A204.1 (cell line): ENCODE data around the gene PEX3.
A peak's percentile ranks its signal among the peaks of the same experiment; 100 is the strongest.
"Not testable (repeated sequence)": the region's sequence is repeated elsewhere in the genome, so short reads cannot be mapped to it uniquely, and the experiment has no call there.

Source experiments
- FAIRE-seq: peaks from 2 replicates; lab custom pipeline; 2012; peaks lifted over from hg19 to GRCh38; lab: Jason Lieb, UNC

PEX3 gene

DNA sequence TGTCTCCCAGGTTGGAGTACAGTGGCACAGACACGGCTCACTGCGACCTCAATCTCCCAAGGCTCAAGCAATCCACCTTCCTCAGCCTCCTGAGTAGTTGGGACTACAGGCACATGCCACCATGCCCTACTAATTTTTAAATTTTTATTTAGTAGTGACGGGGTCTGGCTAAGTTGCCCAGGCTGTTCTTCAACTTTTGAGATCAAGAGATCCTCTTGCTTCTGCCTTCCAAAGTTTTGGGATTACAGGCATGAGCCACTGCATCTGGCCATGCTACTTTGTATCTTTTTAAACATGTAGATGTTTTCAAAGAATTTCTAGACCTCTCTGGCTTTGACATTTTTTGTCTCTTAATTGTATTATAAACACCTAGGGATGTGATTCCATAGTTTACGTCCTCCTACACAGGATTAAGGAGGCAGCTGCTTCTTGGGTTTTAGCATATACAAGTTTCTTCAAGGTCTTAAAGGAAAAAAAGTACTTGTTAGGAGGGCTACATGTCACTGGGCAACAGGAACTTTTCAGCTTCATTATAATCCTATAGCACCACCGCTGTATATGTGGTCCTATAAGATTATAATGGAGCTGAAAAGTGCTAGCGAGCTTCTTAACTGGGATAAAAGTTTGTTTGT lies 1.4 kb upstream of the PEX3 start:
- no peak for FAIRE-seq

DNA sequence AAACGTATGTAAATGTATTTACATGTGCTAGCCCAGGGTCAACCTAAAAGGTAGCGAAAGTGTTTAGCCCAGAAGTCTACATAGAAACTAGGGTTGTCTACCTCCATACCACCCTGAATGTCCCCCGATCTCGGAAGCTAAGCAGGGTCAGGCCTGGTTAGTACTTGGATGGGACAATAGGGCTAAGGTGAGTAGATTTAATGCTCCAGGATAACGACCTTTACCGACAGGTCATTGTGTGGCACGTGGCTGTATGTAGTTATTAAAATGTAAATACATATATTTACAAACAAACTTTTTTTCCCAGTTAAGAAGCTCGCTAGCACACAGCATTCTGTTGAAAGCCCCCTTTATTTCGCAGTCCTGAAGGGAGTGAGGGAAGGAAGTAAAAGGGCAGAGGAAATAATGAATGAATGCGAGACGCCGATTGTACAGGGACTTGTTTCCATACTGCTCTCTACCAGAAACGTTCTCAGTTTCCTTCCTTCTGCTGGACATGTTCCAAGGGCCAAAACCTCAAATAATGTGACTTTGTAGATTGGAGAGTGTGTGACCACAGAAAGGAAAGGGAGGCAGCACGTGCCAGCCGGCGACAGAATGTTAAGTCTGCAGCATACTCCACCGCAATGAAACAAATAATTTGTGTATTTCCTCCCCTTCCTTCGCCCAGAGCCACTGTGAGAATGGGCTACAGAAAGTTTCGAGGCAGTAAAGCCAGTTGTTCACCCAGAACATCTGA lies 722 bp upstream of the PEX3 start:
- FAIRE-seq: no peak

DNA sequence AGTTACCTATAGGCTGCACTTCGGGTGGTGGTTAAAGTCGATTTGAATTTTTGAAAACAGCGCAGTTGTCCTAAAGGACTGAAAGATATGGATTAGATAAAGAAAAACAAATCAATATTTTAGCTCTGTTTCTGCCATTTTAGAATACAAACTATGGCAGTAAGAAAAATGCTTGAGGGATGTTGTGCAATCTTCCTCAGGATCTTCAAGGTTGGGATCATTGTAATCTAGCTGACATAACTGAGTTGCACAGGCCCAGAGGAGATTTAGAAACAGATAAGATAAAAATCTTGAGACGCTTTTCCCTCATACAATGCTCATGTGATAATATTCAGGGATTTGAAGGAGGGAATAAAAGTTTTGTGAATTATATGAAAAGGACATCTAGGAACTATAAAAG lies 926 bp downstream of the PEX3 start:
- no peak for FAIRE-seq

DNA sequence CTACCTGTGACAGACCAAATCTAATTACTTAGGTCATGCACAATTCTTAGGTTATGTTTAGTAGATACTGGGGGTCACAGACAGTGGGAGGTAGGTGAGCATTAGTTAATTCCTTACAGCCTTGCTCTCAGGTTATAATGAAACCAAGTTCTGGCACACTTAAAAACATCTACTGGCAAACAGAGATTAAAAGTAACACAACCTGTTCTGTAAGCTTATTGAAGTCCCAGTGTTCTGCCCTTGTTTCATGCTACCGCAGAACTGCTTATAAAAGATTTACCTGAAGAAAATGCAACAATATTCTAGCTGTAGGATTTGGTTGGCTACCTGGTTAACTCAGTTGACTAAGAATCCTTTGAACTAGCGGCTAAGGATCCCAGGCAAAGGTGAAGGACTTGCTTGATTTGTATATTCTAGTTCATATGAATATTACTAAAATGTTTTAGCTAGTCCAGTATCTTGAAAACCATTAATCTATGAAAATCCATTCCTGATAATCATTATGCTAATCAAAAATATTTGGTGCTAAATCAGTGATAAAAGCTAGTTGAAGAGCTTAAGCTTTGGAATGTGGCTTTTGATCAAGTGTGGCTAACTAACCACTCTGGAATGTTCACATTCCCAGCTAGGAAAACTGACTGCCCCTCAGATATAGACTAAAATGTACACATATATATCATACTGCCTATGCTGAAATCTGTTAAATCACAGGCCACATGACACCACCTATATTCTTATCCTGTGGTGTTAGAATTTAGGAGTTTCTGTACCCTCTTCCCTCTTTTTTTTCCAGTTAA lies 7.2 kb downstream of the PEX3 start:
- FAIRE-seq: no peak

DNA sequence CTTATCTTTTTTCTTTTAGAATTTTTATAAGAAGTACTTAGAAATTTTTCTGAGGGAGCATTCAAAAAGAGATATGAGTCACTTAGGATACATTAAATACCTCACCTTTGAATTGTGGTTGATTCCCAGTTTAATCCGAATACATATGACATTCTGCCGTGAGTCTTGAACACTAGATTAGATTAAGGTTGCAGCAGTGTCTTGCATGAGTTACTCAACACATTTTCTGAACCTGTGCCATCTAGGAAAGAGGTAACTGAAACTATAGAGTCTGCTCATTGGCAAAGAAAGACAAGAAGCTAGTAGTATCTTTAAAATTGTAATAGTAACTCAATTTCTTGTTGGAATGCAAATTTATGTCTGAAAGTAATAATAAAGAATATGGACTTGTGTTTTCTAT lies 14.9 kb downstream of the PEX3 start:
- no peak for FAIRE-seq

DNA sequence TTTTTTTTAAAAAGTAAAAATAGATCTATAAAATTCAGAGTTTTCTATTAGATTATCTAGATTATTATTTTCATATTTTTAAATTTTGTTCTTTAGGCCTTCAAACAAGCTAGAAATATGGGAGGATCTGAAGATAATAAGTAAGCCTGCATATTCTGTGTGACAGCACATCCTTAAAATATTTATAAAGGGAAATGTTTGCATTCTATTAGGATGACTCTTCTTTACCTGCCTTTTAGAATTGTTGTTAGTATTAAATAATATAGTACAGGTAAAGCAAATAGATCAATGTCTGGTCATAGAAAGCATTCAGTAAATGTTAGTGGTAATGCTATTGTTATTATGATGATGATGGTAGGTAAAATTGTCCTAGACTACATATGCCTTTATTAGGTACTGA lies 17.4 kb downstream of the PEX3 start:
- no peak for FAIRE-seq

DNA sequence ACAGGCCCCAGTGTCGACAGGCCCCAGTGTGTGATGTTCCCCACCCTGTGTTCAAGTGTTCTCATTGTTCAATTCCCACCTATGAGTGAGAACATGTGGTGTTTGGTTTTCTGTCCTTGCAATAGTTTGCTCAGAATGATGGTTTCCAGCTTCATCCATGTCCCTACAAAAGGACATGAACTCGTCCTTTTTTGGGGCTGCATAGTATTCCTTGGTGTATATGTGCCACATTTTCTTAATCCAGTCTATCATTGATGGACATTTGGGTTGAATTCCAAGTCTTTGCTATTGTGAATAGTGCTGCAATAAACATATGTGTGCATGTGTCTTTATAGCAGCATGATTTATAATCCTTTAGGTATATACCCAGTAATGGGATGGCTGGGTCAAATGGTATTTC lies 18.2 kb downstream of the PEX3 start:
- not testable (repeated sequence) for FAIRE-seq

DNA sequence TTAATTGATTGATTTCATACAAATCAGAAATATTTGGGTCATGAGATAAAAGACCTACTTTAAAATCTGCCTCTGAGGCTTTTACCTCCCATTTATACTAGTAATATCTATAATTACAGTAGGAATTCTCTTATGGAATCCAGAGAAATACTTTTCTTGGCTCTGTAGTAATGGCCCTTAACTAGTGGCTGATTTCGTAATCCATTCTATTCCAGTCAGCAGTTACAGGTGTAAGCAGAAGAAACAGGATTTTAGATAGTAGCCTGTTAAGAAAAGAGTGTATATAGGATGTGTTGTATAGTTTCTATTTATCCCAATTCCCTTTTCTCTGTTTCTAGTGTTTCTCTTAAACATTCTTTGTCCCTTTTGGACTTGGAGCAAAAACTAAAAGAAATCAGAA lies 21.2 kb downstream of the PEX3 start:
- FAIRE-seq: no peak

DNA sequence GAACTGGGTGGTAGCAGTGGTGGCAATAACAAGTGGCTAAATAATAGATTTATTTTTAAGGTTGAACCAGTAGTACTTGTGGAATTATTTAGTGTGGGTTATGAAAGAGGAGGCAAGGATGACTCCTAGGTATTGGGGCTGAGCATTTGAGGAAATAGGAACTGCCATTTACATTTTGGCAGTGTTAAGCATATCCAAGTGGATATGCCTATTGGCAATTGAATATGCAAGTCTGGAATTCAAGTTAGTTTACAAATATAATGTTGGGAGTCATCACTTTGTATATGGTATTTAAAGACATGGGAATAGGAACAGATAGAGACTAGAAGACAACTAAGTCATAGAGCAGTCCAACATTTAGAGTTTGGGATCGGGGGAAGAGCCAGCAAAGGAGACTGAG lies 25.9 kb downstream of the PEX3 start:
- FAIRE-seq: no peak

DNA sequence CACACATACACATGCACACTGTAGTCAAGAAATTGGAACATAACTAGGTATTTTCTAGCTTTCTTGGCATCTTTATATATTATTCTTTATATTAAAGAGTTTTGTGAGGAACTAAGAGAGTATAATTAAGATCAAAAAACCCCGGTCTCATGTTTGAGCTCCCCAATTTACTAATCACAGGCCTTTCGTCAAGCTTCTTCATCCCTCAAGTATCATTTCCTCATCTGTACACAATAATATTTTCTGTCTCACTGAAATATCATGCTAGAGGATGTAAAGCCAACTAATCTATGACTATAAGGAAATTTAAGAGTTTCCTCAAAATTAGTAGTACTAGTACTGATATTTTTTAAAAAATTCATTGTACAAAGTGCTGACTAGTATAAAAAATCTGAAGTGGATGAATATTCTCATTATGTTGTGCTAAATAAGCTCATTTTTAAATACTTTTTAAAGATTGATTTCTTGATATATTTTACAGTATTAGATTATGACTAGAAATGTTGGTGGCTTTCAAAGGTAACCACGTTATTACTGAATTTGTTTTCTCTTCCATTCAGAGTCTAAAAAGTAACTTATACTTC lies 28.0 kb downstream of the PEX3 start:
- FAIRE-seq: no peak

DNA sequence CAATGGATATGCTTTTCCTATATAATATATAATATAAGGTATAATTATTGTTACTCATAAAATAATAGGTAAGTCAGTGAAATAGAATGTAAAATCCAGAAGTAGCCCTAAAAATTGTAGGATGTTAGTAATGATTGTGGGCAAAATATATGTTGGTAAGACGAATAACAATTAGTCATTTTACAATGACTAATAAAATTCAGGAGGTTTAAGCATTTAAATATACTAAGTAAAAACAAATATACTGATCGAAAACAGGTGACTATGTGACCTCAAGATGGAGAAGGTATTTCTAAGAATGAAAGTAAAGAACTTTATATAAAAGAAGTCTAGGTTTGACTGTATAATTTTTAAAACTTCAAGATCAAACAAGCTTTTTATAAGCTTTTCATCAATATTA lies 32.0 kb downstream of the PEX3 start:
- no peak for FAIRE-seq

DNA sequence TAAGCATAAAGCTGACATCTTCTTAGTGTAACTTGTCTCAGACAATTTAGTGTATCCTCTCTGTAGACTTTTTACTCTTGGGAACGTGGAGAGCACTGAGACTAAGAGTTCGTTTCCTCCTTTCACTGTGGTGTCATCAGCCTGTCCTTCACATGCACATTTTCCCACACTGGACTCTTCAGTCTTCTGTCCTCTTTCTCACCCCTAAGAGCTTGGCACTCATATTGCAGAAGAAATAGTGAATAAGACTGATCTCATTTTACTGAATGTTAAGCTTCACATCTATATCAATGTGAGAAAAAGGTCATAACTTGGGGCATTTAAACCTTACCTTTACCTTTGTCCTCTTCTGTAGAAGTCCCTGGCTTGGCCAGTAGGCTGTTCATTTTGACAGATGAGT lies 35.4 kb downstream of the PEX3 start:
- no peak for FAIRE-seq

DNA sequence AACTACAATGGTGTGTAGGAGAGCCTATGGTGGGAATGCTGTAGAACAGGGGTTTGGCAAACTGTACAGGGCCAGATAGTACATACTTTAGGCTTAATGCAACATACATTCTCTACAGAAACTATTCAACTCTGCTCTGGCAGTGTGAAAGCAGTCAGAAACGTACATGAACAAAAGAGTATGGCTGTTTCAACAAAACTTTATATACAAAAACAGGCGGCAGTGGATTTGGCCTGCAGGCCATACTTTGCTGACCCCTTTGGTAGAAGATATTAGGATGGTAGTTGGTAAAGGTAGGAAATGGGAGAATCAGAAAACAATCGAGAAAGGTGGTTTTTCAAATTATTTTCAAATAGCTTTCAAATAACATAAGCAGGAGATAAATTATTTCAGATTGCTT lies 36.1 kb downstream of the PEX3 start:
- no peak for FAIRE-seq

DNA sequence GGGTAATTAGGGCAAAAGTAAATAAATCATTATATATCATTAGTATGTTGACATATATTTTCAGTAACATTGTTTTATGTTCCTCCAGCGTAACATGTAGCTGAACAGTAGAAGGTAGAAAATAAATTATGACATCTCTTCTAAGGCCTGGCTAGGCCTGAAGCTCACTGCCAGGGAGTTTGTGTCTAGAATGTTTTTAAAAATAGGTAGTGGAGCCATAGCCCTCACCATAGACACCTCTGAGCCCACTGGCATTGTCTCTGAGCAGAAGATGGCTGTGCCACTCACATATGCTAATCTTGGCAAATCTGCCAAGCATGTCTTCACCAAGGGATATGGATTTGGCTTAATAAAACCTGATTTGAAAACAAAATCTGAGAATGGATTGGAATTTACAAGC lies 39.6 kb downstream of the PEX3 start:
- no peak for FAIRE-seq

DNA sequence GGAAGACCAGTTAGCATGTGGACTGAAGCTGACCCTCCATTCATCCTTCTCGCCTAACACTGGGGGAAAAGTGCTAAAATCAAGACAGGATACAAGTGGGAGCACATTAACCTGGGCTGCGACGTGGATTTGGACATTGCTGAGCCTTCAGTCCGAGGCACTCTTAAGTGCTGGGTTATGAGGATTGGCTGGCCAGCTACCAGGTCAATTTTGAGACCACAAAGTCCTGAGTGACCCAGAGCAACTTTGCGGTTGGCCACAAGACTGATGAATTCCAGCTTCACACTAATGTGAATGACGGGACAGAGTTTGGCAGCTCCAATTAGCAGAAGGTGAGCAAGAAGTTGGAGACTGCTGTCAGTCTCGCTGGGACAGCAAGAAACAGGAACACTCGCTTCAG lies 40.2 kb downstream of the PEX3 start:
- FAIRE-seq: no peak

DNA sequence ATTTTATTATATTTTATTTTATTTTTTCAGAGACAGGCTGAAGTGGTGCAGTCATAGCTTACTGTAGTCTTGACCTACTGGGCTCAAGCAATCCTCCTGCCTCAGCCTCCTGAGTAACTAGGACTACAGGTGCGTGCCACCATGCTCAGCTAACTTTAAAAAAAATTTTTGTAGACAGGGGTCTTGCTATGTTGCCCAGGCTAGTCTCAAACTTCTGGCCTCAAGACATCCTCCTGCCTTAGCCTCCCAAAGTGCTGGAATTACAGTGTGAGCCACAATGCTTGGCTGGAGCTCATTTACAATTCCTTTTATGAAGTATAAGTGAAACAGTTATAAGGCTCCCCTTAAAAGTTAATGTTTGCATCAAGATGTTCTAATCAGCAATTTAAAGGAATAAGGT lies 46.4 kb downstream of the PEX3 start:
- FAIRE-seq: no peak

DNA sequence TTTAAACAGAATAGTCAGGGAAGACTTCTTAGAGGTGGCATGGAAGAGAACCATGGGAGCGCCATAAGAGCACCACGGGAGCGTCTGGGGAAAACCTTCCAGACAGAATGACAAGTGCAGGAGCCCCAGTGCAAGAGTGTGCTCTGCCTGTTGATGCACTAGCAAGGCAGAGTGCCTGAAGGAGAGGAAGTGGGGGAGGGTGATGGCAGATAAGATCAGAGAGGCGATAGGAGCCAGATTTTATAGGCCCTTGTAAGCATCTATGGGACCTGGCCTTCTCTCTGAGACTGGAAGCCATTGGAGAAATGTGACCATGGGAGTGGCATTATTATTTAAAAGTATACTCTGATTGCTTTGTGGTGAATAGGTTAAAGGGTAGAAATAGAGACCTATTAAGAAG lies 47.8 kb downstream of the PEX3 start:
- FAIRE-seq: no peak

DNA sequence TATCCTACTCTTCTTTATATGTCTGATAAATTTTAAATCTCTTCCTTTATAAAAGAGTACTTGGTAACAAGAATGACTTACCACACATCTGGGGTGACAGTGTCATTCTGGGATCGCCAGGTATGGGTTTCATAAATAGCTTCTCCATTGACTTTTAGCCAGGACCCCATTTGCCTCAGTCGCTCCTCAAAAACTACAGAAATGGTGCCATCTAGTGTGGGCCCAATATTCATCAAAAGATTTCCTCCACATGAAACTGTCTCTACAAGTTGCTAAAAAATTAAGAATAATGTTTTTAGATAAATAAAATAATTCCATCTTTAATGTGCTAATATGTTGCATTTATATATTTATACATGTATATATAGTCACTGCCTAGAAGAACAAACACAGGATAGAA lies 51.2 kb downstream of the PEX3 start:
- peak; percentile 21 for FAIRE-seq

DNA sequence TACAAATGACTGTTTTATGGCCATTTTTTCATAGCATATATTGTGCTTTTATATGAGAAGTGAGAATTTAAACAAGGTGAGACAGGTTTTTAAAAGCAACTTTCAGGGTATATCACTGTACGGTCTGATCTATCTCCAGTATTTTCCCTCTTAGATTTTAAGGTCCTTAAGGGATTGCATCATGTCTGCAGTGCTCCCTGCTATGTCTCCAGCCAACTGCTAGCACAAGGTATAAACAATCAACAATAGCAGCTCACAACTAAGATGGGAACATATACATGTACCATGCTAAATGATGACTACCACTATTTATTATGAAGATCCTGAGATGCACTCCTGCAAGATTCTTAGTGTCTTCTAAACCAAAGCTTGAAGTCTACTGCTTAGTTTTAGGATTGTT lies 53.8 kb downstream of the PEX3 start:
- no peak for FAIRE-seq

DNA sequence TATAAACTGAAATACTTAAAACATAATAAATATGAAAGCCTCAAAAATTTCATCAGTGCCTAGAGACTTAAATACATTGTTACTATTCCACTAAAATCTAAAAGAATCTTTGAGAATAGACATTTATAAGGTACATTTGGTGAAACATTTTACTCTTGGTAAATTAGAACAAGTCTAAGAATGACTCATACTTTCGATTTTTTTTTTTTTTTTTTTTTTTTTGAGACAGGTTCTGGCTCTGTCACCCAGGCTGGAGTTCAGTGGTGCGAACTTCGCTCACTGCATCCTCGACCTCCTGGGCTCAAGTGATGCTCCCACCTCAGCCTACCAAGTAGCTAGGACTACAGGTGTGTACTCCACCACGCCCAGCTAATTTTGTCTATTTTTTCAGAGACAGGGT lies 54.5 kb downstream of the PEX3 start:
- no peak for FAIRE-seq

DNA sequence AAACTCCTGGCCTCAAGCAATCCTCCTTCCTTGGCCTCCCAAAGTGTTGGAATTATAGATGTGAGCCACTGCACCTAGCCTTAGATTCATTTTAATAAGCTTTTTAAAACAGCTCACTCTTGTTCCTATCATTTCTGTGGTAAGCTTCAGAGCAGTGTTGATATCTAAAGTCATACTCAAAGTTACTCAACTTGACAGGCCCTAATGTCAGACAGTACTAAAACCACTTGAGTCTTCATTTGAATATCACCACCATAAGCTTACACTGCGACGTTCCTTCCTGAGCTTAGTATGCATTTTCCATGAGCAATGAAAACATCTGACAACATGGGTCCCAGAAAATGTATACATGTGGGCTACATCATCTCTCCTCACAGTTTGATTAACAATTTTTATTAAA lies 54.9 kb downstream of the PEX3 start:
- FAIRE-seq: no peak

DNA sequence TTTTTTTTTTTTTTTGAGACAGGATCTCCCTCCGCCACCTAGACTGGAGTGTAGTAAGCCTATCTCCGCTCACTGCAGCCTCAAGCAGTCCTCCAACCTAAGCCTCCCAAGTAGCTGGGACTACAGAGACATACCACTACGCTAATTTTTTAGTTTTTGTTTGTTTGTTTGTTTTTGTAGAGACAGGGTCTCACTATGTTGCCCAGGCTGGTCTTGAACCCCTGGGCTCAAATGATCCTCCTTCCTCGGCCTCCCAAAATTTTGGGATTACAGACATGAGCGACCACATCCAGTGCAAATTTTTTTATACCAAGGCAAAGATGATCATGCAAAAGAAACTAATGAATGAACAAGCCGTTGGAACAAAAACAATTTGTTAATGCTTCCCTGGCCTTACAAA lies 55.6 kb downstream of the PEX3 start:
- no peak for FAIRE-seq

DNA sequence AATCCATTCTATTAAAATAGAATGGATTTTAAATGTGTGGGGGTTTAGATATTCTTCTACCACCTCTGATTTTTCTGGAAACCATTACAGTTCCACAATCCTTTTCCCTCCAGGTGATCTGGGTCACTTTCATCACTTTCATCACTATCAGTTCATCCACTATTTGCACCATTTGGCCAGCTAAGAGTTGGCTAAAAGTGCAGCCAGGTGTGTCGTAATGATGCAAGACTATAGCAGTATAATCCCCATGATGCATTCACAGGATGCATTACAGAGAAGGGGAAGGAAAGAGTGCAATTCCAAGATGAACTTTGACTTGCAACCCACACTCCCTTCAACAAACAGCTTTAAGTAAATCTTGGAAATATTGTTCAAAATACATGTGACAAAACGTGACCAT lies 56.0 kb downstream of the PEX3 start:
- FAIRE-seq: no peak
